Neutrophil (primary cell): ENCODE measurements around the gene HEATR5B.

Source experiments
- H3K27ac ChIP-seq: fragments of 200-600 bp; sonication (generic); 2 replicates; pipeline ENCODE4 v1.5.1; 2016; ENCODE audit warnings: mild to moderate bottlenecking, moderate library complexity
- H3K27me3 ChIP-seq: fragments of 200-600 bp; sonication (generic); 2 replicates; pipeline ENCODE4 v1.6.0; 2016; ENCODE audit warnings: mild to moderate bottlenecking
- H3K36me3 ChIP-seq: fragments of 200-600 bp; sonication (generic); 2 replicates; pipeline ENCODE4 v1.5.1; 2017
- H3K4me1 ChIP-seq, 2 experiments: fragments of 200-600 bp in 1 of 2; sonication (generic) in 1 of 2; 1 replicate in 1 of 2; 2 replicates in 1 of 2; pipeline versions ENCODE4 v1.5.1 to v1.6.1; 2013 to 2016; ENCODE audit warnings: low read depth in 1 of 2, low read length in 1 of 2, mild to moderate bottlenecking in 1 of 2, moderate library complexity in 1 of 2; ENCODE audit not compliant: control insufficient read depth in 1 of 2, insufficient read depth in 1 of 2
- H3K4me3 ChIP-seq, 2 experiments: fragments of 200-600 bp in 1 of 2; sonication (generic) in 1 of 2; 1 replicate in 1 of 2; 2 replicates in 1 of 2; pipeline ENCODE4 v1.5.1; 2013 to 2016; ENCODE audit warnings: low read depth in 1 of 2, low read length in 1 of 2, mild to moderate bottlenecking in 1 of 2, moderate library complexity in 1 of 2
- H3K9me3 ChIP-seq: fragments of 200-600 bp; sonication (generic); 2 replicates; pipeline ENCODE4 v1.5.1; 2016
- TF ChIP-seq, protein P1 (sequence below): fragments of 200-600 bp; sonication (generic); IDR thresholded peaks from 2 replicates; pipeline ENCODE4 v1.5.1; 2016; ENCODE audit warnings: antibody characterized with exemption

HEATR5B gene

DNA sequence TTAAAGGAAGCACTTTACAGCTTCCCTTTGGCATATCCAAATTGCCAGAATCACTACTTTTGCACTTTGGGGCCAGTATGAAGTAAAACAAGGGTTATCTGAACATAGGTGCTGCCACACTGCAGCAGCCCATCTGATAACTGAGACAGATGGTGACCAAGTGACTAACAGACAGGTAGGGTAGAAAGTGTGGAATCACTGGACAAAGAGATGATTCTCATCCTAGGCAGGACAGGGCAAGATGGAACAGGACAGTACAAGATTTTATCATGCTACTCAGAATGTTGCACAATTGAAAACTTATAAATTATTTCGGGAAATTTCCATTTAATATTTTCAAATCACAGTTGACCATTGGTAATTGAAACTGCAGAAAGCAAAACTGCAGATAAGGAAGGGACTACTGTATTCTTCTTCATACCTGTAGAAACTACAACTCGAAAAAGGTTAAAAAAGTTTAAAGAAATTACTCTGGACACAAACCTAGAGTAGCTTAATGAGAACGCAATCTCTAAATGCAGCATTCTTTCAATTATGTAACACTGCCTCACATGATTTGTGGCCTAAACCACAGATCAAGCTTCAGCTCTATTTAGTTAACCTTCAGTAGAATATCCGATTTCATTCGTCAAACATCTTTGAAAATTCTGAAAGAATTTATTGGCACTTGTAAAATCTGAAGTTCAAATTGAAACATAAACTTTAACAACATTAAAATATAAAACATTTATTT, 31.4 kb downstream of the HEATR5B start:
- Histone ChIP-seq H3K36me3 (peaks cover 93% of the 10 kb centered on the region), H3K27ac (no peak overlapping the region)
- TF ChIP-seq, protein P1, sequence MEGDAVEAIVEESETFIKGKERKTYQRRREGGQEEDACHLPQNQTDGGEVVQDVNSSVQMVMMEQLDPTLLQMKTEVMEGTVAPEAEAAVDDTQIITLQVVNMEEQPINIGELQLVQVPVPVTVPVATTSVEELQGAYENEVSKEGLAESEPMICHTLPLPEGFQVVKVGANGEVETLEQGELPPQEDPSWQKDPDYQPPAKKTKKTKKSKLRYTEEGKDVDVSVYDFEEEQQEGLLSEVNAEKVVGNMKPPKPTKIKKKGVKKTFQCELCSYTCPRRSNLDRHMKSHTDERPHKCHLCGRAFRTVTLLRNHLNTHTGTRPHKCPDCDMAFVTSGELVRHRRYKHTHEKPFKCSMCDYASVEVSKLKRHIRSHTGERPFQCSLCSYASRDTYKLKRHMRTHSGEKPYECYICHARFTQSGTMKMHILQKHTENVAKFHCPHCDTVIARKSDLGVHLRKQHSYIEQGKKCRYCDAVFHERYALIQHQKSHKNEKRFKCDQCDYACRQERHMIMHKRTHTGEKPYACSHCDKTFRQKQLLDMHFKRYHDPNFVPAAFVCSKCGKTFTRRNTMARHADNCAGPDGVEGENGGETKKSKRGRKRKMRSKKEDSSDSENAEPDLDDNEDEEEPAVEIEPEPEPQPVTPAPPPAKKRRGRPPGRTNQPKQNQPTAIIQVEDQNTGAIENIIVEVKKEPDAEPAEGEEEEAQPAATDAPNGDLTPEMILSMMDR: no peak

DNA sequence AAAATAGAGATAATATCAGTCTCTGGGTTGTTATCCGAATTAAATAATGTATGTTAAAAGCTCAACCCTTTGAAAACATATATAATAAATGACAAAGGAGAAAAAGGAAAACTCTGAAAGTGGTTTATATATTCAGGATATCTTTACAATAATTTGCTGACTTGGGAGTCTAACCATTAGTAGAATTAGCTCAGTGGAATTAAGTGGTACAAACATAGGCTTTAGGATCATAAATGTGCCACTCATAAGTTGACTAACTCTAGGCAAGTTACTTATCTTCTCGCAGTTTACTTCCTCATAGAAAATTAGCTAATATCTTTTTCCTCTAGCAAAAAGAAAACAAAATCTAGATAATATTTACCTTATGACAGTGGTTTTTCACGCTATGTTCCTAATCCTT, 44.6 kb downstream of the HEATR5B start:
- TF ChIP-seq, protein P1: no peak
- H3K36me3 ChIP-seq: peaks cover 67% of the 10 kb centered on the region
- H3K27me3 ChIP-seq: no peaks in the 10 kb centered on the region
- peak overlapping the region; percentile 31 for H3K27ac ChIP-seq
- peaks cover 0 to 3% of the 10 kb centered on the region in 2 experiments for H3K4me1 ChIP-seq
- no peak overlapping the region for H3K4me3 ChIP-seq
- H3K9me3 ChIP-seq: no peaks in the 10 kb centered on the region

More for the DNA sequence above, 31.4 kb downstream of the HEATR5B start:
- no peaks in the 10 kb centered on the region for H3K27me3 ChIP-seq
- H3K9me3 ChIP-seq: no peaks in the 10 kb centered on the region
- no peaks in the 10 kb centered on the region for H3K4me1 ChIP-seq
- H3K4me3 ChIP-seq: no peak overlapping the region

- Histone ChIP-seq H3K4me3 (no peak overlapping the region), H3K36me3 (peaks cover 67% of the 10 kb centered on the region), H3K4me1 (peaks cover 0 to 3% of the 10 kb centered on the region in 2 experiments), H3K27me3 (no peaks in the 10 kb centered on the region), H3K9me3 (no peaks in the 10 kb centered on the region), H3K27ac (no peak overlapping the region)
- TF ChIP-seq, protein P1: no peak
These were observed 46.4 kb downstream of the HEATR5B start for GRCh38 chr2:37037771-37038170.

DNA sequence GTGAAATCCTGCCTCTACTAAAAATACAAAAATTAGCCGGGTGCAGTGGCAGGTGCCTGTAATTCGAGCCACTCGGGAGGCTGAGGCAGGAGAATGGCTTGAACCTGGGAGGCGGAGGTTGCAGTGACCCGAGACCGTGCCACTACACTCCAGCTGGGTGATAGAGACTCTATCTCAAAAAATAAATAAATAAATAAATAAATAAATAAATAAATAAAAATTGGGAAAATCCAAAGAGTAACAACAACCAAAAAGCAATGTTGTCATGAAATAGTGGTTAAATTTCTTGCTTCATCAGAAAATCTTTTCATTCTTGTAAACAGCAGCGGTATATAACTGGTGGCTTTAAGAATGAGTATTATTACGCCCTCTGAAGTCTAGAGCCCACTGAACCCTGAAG, 54.4 kb downstream of the HEATR5B start:
- peaks cover 72% of the 10 kb centered on the region for H3K36me3 ChIP-seq

DNA sequence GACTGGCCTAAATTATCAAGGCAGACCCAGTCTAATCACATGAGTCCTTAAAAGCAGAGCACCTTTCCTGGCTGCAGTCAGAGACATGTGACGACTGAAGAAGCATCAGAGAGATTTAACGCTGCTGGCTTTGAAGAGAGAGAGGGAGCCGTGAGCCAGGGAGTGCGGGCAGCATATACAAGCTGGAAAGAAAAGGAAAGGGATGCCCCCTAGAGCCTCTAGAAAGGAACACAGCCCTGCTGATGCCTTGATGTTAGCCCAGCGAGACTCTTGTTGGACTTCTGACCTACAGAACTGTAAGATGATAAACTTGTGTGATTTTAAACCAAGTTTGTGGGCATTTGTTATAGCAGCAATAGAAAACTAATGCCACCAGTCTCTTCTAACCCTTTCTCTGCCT, 58.1 kb downstream of the HEATR5B start:
- TF ChIP-seq, protein P1: no peak
- H3K36me3 ChIP-seq: peaks cover 83% of the 10 kb centered on the region

More for the DNA sequence above, 54.4 kb downstream of the HEATR5B start:
- Histone ChIP-seq H3K4me3 (no peak overlapping the region), H3K27me3 (no peaks in the 10 kb centered on the region), H3K27ac (no peak overlapping the region), H3K4me1 (no peaks in the 10 kb centered on the region), H3K9me3 (no peaks in the 10 kb centered on the region)
- TF ChIP-seq, protein P1: no peak

More for the DNA sequence above, 58.1 kb downstream of the HEATR5B start:
- Histone ChIP-seq H3K9me3 (no peaks in the 10 kb centered on the region), H3K4me3 (no peak overlapping the region), H3K27me3 (no peaks in the 10 kb centered on the region), H3K27ac (no peak overlapping the region), H3K4me1 (peaks cover 0 to 4% of the 10 kb centered on the region in 2 experiments)
